HG03103 (cell line): ENCODE measurements around the gene RDH12.

ENCODE experiments used
- ATAC-seq: cut with Tn5 transposase; IDR thresholded peaks from one replicate; pipeline ENCODE4 v1.9.1; 2021; ENCODE audit warnings: low read depth; ENCODE audit not compliant: unreplicated experiment

RDH12 gene

DNA sequence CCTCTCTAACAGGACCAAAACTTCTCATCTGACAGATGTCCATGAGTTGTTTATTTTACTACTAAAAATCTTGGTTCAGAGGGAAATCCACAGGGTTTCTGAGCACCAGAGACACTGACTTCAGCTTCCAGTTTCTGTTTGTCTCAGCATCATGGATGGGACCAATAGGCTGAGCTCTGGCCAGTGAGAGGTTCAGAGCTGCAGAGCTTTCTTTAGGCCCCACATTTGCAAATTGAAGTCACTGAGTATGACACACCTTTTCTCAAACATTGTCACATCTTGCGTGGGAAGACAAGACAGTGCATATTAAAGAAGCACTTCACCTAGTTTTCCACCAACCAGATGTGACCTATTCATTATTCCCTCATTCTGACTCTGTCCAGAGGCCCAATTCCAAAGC lies 45.2 kb downstream of the RDH12 start:
- no peak for ATAC-seq

DNA sequence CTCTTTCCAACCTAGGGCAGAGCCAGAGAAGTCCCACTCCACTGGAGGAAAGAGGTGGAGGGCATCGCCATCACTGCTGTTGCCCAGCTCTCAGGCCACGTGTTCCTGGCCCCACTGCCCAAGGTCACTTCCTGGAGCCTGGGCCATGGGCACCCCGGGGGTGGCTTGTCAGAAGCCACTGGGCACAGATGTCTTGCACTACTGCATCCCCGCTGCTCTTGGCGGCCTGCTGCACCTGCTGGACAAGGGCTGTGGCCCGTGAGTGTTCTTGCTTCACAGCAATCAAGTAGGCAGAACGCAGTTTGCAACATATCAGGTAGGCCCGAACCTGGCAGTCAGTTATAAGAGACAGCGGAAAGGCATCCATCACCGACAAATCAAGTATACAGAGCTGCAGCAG lies 46.6 kb downstream of the RDH12 start:
- no peak for ATAC-seq

DNA sequence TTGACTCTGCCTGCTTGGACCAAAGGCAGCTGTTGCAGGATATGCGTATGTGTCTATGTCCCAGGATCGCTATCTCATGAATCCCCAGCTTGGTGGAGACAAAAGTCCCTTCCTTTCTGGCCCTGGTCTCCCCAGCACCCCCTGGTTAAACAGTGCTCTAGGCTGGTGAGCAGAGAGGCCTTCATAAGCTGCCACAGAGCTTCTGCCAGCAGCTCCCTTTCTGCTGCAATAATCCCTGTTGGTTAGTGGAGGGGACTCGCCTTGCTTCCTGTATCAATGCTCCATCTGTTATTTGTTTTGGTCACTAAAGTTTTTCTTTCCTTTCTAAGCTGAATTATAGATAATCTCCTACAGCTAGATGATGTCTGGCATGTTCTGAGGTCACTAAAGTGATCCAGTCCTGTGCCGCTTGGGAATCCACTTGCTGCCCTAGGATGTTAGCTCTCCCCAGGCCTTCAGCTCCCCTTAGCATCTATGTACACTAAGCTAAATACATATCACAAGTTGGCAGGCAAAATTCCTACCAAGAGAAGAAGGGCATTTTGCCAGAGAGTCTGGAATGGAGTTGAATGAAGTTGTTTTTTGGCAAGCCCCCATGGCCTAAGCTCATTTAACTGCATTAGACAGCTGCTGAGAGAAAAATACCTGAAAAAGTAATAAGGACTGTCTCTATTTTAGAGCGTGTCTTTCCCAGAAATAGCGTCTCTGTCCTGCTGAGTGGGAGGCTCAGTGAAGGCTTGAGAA lies 47.8 kb downstream of the RDH12 start:
- no peak for ATAC-seq

DNA sequence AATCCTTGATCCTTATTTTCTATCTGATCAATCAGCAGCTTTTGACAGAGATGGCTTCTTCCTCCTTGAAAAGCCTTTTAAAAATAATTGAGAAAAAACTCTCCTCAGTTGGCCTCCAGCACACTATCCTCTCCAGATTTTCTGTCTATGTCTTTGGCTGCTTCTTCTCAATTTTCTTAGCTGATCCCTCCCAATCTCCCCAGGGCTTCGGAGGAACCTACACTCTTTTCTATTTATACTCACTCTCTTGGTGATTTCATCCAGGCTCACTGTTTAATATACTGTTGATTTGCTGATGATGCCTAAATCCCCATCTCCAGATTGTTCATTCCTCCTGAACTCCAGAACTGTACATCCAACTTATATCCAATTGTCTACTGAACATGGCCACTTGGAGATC lies 54.8 kb downstream of the RDH12 start:
- no peak for ATAC-seq

DNA sequence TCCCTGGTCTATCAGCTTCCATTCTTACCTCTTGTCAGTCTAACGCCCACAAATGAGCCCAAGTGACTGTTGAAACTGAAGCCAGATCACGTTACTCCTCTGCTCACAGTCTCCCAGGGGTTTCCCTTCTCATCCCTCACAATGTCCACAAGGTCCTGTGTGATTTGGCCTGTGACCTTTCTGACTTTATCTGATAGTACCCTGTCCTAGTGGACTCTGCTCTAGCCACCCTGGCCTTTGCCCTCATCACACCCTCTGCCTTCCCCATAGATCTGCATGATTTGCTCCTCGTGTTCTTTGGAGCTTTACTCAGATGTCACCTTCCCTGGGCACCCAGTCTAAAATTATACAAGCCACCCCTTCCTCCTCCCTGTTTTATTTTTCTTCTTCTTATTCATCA lies 55.5 kb downstream of the RDH12 start:
- no peak for ATAC-seq

DNA sequence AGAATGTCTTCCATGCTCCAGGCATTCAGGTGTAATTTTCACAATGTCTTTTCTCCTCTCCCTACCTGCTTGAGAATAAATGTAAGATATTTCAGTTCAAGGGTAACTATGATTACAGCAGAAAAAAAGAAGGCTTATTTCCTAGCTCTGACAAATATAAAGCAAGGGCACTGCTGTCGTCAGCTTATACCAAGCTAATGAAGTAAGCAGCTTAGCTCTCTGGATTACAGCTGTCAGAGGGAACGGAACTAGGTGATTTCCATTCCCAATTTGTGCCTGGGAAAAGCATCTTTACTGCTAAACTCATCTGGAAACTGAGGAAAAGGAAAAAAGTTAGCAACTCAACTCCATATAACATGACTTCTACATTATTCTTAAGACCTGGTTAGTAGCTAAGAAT lies 58.2 kb downstream of the RDH12 start:
- no peak for ATAC-seq

DNA sequence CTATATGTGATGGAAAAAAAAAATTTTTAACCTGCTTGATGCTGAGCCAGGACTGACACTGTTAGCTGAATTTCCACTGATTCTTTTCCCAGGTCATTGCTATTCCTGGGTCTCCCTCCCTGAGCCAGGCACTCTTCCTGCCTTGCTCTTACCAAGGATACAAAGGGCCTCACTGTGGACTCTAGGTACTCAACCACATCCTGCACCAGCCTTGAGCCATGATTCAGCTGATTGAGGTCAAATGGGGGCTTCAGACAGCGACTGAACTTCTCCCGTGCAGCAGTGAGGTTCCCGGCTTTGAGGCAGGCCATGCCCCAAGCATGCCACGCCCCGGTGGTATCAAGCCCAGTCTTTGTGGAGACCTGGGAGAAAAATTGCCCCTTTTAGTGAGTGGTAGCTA lies 60.4 kb downstream of the RDH12 start:
- no peak for ATAC-seq

DNA sequence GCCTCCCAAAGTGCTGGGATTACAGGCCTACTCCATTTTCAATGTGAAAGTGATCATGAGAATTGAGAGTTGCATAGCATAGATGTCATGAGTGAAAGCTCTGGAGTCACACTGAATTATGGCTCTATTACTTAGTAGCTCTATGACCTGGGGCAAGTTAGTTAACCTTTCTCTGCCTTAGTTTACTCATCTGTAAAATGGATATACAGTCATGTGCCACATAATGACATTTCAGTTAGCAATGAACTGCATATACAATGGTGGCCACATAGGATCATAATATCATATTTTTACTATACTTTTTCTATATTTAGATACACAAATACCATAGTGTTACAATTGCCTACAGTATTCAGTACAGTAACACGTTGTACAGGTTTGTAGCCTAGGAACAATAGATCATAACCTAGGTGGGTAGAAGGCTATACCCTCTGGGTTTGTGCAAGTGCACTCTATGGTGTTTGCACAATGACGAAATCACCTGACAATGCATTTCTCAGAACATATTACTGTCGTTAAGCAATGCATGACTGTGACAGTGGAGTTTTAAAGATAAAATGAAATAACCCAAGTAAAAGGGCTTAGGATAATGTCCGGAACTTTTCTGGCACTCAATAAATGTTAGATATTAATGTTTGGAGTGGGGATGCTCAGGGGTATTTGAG lies 61.6 kb downstream of the RDH12 start:
- ATAC-seq: no peak

DNA sequence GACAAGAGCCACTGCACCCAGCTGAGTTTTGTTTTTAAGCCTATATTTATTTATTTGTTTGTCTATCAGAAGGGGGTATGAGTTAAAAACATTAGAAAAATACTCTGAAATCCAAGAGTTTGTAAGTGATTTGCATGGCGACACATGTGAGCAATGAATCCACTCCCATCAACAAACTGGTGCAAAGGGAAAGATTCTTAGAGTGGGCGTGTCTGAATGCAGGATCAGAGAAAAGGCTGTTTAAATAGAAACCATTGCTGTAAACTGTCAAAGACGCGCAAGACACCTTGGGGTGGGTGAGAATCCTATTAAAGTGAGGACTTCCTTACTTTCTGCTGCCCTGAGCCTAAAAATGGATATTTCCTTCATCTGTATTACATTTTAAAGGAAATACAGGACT lies 62.8 kb downstream of the RDH12 start:
- ATAC-seq: no peak

DNA sequence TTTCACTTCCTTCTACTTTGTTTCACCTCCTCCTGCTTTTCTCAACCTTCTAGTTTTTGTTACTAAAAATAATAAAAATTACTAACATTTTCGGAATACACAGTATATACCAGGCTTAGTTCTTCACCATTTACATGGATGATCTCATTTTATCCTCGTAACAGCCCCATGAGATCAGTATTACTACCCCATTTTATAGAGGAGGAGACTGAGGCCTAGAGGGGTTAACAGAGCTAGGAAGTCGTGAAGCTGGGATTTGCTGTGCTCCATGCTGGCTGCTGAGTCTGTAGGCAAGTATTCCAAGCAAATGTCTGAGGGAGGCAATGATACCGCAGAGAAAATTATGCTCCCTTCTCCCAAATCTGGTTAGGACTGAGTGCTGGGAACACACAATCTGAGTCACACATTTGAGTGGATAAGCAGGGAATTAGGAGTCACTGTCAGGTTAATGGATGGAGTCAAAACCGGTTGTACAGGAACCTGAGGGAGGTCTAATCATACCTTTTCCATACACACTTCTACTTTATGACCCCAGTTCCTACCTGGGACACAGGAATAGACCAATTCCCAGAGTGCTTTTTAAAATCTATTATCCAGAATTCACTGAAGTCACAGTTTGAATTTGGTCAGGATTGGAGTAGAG lies 63.6 kb downstream of the RDH12 start:
- ATAC-seq: no peak

DNA sequence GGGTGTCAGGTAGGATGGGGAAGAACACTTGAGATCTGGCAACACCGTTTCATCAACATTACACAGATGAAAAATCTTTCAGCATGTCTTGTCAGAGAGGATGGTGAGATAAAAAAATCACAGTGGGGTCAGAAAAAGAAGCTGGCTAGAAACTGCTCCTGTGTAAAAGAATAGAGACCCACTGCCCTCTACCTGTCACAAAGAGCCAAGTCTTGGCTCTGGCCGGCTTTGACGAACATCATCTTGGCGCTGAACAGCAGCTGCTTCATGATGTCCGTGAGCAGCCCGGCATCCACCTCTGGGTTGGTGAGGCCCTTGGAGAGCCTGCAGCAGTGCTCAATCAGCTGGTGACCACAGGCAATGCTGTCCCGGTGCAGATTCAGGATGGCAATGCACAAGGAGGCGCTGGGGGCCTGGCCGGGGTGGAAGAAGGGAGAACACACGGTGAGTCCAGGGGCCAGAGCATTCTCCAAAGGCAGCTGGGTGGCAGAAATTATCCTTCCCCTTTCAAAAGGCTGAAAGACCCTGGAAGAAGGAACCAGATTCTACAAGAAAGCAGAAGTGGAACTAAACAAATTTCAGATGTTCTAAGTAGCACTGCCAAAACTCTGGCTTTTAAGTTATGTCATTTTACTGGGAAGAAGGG lies 64.5 kb downstream of the RDH12 start:
- no peak for ATAC-seq

DNA sequence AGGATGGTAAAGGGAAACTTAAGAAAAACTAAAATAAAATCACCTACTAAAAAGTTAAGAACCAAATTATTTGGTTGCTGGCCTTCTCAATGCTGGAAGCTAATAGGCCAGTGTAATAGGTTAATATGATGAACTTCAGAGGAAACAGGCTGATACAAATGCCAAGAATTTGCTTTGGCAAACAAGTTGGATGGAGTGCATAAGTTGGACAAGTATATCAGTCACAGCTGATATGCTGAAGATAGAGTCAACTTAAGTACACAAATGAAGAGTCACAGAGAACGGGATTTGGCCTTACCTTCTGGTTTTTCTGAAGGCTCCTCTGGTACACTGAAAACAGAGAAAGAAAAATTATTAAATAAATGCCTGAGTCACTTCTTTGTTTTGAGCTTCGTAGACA lies 66.5 kb downstream of the RDH12 start:
- no peak for ATAC-seq

DNA sequence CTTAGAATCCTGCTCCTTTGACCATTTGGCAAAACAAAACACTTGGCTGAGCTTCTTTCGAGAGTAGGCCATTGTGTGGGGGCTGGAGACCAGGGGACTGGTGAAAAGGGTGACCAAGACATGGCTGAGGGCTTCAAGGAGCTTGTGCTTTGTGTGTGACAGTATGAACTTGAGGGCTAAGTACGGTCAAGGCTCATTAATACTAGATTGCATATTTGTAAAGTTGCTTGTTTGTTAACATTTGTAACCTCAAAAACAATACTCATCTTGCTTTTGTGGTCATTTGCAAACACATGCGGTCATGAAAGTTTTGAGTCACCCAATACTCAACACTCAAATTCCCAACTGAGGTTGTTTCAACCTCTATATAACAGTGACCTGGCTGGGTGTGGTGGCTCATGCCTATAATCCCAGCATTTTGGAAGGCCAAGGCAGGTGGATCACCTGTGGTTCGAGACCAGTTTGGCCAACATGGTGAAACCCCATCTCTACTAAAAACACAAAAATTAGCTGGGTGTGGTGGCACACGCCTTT lies 72.2 kb downstream of the RDH12 start:
- no peak for ATAC-seq

DNA sequence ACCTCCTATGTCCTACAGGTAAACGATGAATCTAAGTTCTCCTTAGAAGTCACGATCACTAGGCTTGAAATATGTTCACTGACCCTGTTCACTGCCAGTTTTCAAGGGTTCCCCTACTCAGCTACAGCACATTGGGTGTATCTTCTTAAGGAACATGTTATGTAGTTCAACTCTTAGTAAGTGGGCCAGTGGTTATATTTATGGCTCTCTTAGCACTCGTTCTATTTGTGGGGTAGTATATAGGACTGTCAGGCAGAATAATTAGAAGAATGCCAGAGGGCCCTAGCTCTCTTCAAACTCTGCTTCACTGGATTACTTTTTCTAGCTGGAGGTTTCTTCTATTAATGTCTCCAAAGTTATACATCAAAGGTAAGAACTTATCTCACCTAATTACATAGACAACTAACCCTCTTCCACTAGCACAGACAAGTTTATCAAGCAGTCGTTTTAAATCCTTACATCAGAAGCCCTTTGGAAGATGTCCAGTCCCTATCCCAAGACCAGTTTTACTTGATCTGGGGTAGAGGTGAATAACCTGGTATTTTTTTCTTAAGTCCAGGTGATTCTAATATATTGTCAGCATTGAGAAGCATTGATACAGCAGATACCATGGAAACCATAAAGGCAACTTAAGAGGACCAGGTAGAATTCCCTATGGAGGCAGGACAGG lies 75.1 kb downstream of the RDH12 start:
- no peak for ATAC-seq

DNA sequence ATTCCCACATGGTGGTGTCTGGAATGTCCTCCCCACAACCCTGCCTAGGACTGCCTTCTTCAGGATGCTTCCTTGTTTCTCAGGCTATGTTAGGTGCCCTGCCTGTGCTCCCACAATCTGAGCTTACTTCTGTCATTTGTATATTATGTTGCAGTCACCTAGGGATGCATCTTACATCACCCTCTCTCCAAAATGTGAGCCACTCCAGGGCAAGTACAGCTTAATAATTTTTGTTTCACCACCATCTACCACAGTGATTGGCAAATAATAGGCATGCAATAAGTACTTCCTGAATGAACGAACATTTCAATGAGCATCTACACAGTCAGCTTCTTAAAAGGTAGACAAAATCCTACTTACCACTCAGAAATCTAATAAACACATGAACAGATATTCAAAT lies 77.1 kb downstream of the RDH12 start:
- no peak for ATAC-seq

DNA sequence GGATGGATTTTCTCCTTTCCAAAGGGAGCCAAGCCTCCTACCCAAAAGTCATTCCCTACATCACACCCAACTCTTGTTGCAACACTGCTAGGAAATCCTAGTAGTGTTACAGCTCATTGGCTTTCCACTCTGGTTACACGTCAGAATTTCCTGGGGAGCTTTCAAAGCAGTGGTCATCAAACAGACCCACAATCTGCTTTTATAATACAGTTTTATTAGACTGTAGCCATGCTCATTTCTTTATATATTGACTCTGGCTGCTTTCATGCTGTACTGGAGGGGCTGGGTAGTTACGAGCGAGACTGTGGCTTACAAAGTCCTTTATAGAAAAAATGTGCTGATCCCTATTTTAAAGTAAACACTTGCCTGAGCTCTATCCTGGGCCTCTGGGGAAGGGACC lies 80.4 kb downstream of the RDH12 start:
- no peak for ATAC-seq
